HG03066 (cell line): ENCODE results near the gene TAF4B.
"Not testable (repeated sequence)": the region's sequence is repeated elsewhere in the genome, so short reads cannot be mapped to it uniquely, and the experiment has no call there.

Experiments
- ATAC-seq: cut with Tn5 transposase; IDR thresholded peaks from one replicate; pipeline ENCODE4 v1.9.1; 2021; ENCODE audit warnings: low read depth; ENCODE audit not compliant: unreplicated experiment

The TAF4B gene

DNA sequence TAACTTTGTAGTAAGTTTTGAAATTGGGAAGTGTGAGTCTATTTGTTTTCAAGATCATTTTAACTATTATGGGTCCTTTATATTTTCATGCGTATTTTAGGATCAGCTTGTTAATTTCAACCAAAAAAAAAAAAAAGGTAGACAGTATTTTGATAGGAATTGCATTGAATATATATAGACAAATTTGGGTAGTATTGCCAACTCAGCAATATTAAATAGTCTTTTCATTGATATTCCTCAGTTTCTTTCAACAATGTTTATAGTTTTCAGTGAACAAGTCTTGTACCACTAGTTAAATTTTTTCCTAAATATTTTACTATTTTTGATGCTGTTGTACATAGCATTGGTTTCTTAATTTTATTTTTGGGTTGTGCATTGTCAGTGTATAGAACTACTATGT lies 149.9 kb downstream of the TAF4B start:
- ATAC-seq = no peak

DNA sequence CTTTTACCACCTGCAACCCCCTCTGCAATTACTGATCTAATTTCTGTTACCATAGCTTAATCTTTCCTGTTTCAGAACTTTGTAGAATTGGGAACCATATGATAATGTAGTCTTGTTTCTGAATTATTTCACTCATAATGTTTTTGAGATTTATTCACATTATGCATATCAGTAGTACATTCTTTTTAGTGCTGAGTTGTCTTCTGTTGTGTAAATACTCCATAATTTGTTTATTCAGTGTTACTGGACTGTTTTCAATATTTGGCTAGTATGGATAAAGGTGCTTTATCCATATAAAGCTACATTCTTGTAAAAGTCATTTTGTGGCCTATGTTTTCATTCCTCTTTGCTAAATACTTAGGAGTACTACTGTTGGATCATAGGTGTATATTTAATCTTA lies 152.5 kb downstream of the TAF4B start:
- ATAC-seq = no peak

- ATAC-seq = not testable (repeated sequence)
These were observed 155.3 kb downstream of the TAF4B start for GRCh38 chr18:26381555-26381954.

DNA sequence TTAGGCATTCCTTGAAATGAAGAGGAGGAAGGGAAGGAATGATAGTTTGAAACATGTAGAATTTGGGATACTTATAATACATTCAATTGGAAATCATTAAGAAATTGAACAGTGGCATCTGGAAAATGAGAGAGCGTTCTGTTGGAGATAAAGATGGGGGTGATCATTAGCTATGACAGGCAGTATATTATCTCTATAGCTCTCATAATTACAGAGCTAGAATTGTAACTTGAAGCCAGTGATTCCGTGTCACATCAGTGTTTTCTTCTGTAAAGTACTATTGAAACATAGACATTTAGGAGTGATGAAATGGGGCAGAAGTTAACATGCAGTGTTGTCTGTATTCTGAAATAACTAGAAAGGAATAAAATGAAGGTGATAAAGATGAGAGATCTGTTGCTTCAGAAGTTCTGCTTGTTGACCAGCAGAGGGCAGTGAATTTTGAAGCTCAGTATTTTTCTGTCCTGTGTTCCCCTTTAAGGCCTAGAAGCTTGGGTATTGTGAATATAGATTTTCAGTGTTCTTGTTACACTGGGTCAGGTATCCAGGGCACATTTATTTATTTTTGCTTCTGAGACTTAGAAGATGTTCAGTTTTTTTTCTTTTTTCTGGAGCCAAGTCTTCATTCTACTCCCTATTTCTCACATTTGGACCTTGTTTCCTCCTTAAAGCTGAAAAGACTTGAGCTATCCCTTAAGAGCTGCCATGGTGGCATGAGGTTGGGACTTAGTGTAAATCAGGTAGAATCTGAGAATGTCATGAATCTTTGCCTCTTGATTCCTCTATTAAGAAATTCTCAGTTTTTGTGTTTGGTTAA lies 157.4 kb downstream of the TAF4B start:
- ATAC-seq = peak; percentile 86

DNA sequence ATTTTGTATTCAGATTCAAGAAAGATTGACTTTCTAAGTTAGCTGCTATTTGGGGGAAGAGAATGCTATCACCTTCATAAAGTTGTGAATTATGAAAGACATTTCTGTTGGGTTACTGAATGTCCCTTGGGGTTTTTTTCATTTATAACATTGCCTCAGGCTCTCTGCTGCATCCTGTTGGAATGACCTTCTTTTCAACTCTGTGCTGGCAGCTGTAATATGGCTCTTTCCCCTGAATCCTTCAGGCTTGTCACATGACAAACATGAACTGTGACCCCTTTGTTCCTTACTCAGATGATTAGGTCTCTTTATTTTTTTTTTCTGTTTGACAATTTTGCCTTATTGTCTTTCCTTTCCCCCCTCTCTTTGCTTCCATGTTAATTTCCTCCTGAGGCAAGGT lies 159.8 kb downstream of the TAF4B start:
- ATAC-seq = no peak

DNA sequence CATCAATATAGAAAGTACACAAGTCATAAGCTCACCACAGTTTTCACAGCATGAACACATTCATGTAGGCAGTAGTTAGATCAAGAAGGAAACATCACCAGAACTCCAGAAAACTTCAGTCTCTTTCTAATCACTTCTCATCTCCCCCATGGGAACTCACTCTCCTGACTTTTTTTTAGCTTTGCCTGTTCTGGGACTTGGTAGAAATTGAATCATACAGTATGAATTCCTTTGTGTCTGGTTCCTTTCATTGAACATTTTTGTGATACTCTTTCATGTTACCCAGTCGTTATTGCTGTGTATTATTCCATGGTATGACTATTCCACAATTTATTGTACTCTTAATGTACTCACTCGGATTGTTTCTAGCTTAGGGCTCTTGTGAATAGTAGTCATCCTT lies 160.2 kb downstream of the TAF4B start:
- ATAC-seq = no peak

DNA sequence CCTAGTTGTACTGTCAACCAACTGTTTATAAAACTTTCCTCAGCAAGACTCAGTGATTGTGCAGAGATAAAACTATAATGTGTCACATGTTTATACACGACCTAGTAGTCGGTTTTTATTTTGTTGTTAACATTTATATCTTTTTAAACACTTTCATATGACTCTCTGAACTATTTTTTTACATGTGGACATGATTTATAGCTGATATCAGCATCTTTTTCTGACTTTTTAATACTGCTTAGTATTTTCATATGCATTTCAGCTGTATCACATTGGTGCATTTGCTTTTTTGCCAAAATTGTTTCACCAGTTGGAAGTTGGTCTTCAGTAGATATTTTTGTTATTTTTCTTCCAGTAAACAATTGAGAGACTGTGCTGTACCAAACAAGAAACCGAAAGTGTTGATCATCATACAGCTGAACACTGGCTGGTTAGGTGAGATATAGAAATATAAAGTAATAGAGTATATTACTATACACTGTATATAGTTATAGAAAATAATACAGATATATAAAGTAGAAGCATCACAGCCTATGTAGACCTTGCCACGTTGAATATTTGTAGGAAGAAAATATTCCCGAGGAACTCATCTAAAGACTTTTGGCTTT lies 167.9 kb downstream of the TAF4B start:
- no peak for ATAC-seq

- no peak for ATAC-seq
These were observed 170.8 kb downstream of the TAF4B start for GRCh38 chr18:26397019-26397418.

DNA sequence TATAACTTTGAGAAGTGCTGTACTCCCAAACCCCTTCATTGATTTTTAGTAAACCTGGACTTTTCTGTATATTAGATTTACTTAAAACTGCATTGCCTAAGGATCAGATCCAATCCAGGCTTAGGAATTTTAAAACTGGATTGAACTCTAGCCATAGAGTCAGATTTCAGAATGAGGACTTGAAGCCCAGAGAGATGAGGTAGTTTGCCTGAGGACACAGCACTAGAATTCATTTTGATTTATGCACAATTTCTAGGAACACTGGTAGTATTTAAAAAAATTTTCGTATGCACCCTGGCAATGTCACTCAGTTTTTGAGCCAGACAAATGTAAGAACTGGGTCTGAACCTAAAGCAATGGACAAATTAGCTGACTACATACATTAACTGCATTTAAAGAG lies 177.2 kb downstream of the TAF4B start:
- no peak for ATAC-seq

GRCh38 chr18:26405190-26405801 lies 179.1 kb downstream of the TAF4B start:
- ATAC-seq = peak; percentile 76

GRCh38 chr18:26406324-26406723 lies 180.1 kb downstream of the TAF4B start:
- no peak for ATAC-seq

DNA sequence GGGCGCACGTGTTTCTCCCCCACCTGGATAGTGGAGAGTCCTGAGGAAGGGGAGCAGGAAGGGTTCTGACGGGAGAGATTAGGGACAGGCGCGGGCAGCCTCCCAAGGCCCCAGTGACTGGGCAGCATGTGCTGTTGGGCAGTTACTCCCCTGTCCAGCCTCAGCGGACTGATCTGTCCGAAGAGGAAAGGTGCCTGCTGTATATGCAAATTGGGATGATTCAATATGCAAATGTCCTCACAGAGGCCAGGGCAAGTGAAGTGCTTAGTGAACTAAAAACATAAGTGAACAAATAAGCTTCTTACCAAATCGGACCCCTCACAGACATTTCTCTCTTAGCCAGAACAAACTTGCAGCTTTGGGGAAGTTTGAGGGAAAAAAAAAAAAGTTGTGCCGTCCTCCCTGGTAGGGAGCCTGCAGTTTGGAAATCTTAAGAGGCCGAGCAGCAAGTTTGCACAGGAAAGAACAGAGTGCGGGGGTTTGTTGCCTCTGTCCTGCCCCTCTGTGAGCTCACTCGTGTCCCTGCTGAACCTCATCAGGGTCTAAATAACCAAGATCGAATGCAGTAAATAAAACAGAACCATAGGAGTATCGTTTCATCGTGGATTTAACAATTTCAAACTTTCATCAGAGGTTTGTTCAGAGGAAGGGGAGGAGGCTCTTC lies 180.7 kb downstream of the TAF4B start:
- ATAC-seq = no peak

DNA sequence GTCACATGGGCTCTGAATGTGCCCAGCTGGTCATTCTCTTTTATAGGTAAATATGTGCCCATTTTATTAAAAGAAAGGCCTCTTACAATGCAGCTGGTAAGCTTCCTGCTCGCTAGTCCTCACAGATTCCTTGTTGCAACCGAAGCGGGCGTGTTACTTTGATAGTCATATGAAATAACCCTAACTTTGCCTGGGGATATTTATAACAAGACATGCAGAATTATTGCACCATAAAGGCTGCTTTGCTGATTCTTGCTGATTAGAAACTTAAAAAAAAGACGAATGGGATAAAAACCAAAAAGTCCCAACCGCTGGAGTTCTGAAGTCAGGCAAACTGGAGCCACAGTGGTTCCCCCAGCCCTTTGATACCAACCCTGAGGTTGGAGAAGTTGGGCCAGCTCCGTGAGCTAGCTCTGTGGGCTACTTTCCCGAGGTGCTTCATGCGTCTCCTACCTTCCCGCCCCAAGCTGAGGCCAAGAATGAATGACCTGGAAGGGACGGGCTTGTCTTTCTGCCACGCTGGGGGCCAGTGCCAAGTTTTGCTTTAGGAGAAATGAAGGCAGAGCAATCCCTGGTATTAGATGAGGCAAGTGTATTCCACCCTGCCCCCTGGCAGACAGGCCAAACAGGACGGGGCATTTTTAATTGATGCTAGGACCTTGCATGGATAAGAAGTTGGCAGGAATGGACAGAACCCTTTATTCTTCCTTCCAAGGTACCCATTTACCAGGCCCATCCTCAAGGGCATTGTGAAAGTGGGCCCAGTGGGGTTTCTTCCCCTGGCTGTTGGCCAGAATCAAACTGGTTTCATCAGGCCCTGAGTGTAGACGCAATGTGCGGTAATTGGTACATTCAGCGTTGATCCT lies 181.7 kb downstream of the TAF4B start:
- ATAC-seq = no peak

- ATAC-seq = no peak
These were observed 182.8 kb downstream of the TAF4B start for GRCh38 chr18:26409091-26409490.

GRCh38 chr18:26414901-26415440 lies 188.7 kb downstream of the TAF4B start:
- ATAC-seq = no peak

GRCh38 chr18:26415631-26416030 lies 189.4 kb downstream of the TAF4B start:
- no peak for ATAC-seq

GRCh38 chr18:26416652-26417150 lies 190.5 kb downstream of the TAF4B start:
- ATAC-seq = no peak

GRCh38 chr18:26417190-26417589 lies 190.9 kb downstream of the TAF4B start:
- ATAC-seq = no peak

- ATAC-seq = no peak
These were observed 192.0 kb downstream of the TAF4B start for GRCh38 chr18:26418225-26418624.

DNA sequence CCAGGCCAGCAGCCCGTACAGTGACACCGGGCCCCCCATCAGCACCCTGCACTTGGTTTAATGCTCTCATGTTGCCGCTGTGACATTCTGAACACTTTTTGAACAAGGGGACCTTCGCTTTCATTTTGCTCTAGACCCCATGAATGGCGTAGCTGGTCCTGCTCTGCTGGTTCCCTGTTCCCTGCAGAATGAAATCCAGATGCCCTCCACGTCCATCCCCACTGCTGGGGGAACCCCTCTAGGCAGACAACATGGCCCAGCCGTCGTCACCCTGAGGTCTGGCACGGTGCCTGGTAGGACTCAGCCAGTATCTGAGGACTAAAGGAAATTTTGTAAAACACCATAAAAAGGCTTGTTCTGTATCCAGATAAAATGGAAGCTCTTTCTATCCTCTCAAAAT lies 193.5 kb downstream of the TAF4B start:
- no peak for ATAC-seq
